WI38 (cell line): Measurements from ENCODE around the gene RABAC1.

ENCODE experiments used
- H3K4me3 ChIP-seq: 2 replicates; pipeline ENCODE4 v1.5.1; 2011; ENCODE audit warnings: low read depth, mild to moderate bottlenecking, control low read depth, low read length
- CTCF ChIP-seq: IDR thresholded peaks from 2 replicates; pipeline ENCODE4 v1.5.1; 2012; ENCODE audit warnings: low read depth, mild to moderate bottlenecking, control low read depth, low read length

RABAC1 gene

GRCh38 chr19:41926028-41926762, 32.9 kb downstream of the RABAC1 start:
- no peak for TF ChIP-seq CTCF
- H3K4me3 ChIP-seq = no peak overlapping the region

DNA sequence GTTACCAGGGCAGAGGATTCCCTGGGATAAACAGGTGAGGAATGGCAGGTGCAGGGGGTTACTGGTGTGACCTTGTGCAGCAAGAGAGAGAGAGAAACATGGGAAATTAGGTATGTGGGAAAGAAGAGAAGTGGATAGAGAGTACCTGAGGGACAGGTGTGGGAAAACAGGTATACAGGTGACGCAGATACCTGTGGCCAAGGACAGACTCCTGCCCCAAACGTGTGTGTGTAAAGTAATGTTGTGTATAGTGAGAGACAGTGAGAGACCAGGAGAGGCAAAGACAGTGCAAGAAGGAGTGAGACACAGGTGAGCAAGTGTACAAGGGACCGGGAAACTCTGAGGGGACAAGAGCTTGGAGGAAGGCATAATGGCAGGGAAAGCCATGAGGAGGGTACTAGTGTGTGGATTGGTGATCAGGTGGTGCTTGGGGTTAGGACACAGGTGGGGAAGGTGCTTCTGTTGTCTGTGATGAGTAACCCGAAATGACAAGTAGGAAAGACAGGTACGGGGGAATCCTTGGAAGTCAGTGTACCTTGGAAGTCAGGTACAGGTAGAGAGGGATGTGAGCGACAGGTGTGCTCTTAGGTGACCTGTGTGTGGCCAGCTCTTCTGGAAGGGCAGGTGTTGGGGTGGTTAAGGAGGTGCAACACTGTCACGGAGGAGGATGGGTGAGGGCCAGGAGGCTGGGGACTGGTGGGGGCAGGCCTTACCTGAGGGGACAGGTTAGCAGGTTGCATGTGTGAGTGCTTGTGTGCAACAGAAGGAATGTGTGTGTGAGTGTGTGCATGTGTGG, 33.7 kb downstream of the RABAC1 start:
- TF ChIP-seq CTCF = no peak
- no peak overlapping the region for H3K4me3 ChIP-seq

DNA sequence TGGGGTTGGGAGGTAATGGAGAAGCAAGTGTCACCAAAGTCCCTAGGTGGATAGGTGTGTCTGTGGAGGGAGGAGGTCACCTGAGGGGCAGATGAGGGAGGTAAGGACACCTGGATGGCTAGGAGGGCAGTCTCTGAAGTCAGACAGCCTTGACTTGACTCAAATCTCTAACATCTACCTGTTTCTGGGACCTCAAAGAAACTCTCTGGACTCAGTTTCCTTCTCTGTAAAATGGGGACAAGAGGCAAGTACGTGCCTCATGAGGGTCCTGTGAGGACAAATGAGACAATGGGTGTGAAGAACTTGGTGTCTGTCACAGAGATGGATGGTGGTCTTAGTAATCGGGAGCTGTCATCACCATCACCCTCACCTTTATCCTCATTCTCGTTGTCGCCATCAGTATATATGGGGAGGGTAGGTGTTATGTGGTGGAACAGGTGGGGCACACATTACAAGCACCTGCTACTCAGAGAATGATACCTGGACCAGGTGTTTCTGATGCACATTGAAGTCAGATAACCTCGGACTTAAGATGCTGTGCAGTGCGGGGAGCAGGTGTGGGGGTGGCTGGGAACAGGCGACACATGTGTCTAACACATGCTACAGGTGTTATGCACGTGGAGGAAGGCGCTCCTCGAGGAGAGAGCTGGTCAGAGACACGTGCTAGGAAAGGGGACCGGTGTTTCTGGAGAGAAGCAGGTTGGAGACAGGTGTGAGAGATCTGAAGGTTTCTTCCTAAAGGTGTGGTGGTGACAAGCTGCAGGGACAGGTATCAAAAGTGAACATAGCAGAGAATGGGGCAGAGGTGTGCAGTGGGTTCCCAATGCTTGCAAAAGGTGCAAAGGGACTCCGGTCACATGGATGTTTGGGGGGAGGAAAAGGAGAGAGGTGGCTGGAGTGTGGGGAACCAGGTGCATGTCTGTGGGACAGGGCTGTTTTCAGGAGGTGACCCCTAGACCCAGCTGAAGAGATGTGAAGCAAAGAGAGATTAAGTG, 34.7 kb downstream of the RABAC1 start:
- no peak for TF ChIP-seq CTCF
- H3K4me3 ChIP-seq = no peak overlapping the region

DNA sequence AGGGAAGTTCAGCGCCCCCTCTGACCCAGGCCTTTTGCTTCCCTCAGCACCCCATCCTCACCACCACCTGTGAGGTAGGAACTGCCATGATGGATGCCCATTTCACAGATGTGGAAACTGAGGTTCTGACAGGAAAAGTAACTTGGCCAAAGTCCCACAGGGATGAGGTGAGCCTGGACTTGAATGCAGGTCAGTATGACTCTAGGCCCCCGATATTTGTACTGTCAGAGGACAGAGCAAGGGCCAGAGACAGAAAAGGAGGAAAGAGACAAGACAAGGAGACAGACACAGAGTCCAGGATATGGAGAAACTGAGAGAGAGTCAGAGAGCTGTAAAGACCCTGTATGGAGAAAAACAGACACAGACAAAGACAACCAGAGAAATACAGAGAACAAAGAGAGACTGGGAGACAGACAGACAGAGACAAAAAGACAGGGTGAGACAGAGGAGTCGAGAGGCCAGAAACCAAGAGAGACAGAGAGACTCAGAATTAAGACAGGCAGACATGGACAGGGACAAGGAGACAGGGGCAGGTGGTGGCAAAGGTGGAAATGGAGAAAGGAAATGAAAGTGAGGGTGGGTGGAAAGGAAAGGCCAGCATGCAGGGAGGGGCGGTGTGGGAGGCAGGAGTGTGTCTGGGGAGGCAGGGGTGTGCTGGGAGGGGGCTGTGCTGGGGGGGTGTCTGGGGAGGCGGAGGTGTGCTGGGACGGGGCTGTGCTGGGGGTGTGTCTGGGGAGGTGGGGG, 35.9 kb downstream of the RABAC1 start:
- H3K4me3 ChIP-seq = no peak overlapping the region
- TF ChIP-seq CTCF = no peak

- H3K4me3 ChIP-seq = no peak overlapping the region
- no peak for TF ChIP-seq CTCF
Measured at GRCh38 chr19:41922585-41922984, 36.5 kb downstream of the RABAC1 start.

DNA sequence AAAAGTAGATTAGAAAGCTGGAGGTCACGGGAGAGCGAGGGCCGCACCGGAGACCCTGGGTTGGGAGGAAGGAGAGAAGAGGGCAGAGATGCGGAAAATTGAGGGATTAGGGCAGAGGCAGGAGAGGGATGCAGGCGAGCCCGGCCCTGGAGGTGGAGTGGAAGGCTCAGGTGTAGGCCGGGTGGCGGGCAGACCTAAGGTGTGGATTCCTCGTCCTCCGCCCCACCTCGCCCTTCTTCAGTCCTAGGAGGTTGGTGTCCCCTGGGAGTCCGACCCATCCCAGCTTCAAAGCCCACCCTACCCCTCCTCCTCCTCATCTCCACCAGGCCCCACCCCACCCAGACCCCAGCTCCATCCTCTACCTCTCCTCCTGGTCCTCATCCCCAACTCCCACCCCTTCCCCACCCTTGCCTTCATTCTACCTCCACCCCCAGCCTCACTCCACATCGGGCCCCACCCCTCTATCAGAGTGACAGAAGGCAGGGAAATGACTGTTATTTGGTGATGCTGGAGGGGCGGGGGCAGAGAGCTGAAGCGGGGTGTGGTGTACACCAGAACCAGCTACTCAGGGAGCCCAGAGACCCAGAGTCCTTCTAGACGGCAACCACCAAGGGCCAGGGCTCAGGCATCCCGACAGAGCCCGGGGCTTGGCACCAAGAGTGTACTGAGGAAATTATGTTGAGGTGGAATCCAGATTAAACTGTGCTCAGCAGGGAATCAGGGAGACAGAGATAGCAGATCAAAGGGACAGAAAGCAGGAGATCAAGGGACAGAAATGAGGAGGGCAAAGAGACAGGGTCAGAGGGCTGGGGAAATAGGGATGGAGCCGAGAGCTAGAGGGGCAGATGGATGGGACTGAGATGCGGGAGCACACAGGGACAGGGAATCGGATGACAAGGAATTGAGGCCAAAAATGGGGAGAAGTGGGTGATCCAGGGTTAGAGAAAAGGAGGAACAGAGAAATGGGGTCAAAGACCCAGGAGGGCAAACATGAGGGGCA, 37.2 kb downstream of the RABAC1 start:
- TF ChIP-seq CTCF = no peak

More for the DNA sequence above, 37.2 kb downstream of the RABAC1 start:
- H3K4me3 ChIP-seq = no peak overlapping the region
